Spleen (tissue), 11 donors: Measurements from ENCODE around the gene CDK12. TPM values are rescaled to one million over a fixed set of nuclear protein-coding genes. Genes with fewer than 3 reads are reported as not detected.

Experiments used
- DNase-seq: peaks from one replicate; pipeline ENCODE4 v3.0.0-alpha.2; 2020
- H3K27ac ChIP-seq, 8 donors: fragments of 200-600 bp; sonication (generic) in 7 of 8; 1 replicate in 4 of 8; 2 replicates in 4 of 8; pipeline versions ENCODE4 v1.5.0 to v1.8.0; 2016 to 2021; ENCODE audit warnings: inconsistent platforms in 4 of 8, mild to moderate bottlenecking in 4 of 8, moderate library complexity in 1 of 8
- H3K27me3 ChIP-seq, 7 donors: fragments of 200-600 bp; sonication (generic) in 6 of 7; replicated peaks in 1 of 7; 1 replicate in 4 of 7; 2 replicates in 3 of 7; pipeline versions ENCODE4 v1.5.0 to v1.8.0; 2016 to 2021; ENCODE audit warnings: inconsistent platforms in 3 of 7, mild to moderate bottlenecking in 1 of 7
- H3K36me3 ChIP-seq, 6 donors: fragments of 200-600 bp; sonication (generic) in 5 of 6; 1 replicate in 4 of 6; 2 replicates in 2 of 6; pipeline versions ENCODE4 v1.5.0 to v1.8.0; 2016 to 2021; ENCODE audit warnings: inconsistent platforms in 2 of 6
- H3K4me1 ChIP-seq, 6 donors: fragments of 200-600 bp; sonication (generic) in 5 of 6; 1 replicate in 3 of 6; 2 replicates in 3 of 6; pipeline versions ENCODE4 v1.5.0 to v1.8.0; 2016 to 2021; ENCODE audit warnings: inconsistent platforms in 3 of 6
- H3K4me3 ChIP-seq, 8 donors: fragments of 200-600 bp; sonication (generic) in 7 of 8; 1 replicate in 4 of 8; 2 replicates in 4 of 8; pipeline versions ENCODE4 v1.5.0 to v1.8.0; 2016 to 2021; ENCODE audit warnings: inconsistent platforms in 4 of 8, mild to moderate bottlenecking in 4 of 8, moderate library complexity in 2 of 8
- H3K9me3 ChIP-seq, 8 donors: fragments of 200-600 bp; sonication (generic) in 7 of 8; 1 replicate in 4 of 8; 2 replicates in 4 of 8; pipeline versions ENCODE4 v1.5.0 to v1.8.0; 2016 to 2021; ENCODE audit warnings: inconsistent platforms in 4 of 8
- CTCF ChIP-seq, 11 experiments: fragments of 200-600 bp in 7 of 11; fragments of 450-650 bp in 4 of 11; sonication (generic) in 4 of 11; IDR thresholded peaks in 8 of 11; conservative IDR thresholded peaks in 3 of 11; 1 replicate in 7 of 11; 2 replicates in 4 of 11; pipeline versions ENCODE4 v1.4.0 to v1.8.0; 2016 to 2021; ENCODE audit warnings: antibody characterized with exemption in 11 of 11, inconsistent platforms in 4 of 11, mild to moderate bottlenecking in 1 of 11
- POLR2A ChIP-seq, 3 donors: fragments of 450-650 bp; IDR thresholded peaks; one replicate each; pipeline ENCODE4 v1.5.1; 2017; ENCODE audit warnings: antibody characterized with exemption in 3 of 3, mild to moderate bottlenecking in 1 of 3
- POLR2AphosphoS5 ChIP-seq, 3 donors: sonication (generic); formaldehyde crosslinking; IDR thresholded peaks; one replicate each; pipeline ENCODE4 v1.5.1; 2017; ENCODE audit warnings: antibody characterized with exemption in 3 of 3
- WGBS, 5 donors: extraction: QIAGEN DNeasy Blood & Tissue Kit in 3 of 5; methylation state at CpG; one replicate each; pipeline versions ENCODE4 v1.1.5 to v1.1.7; 2013 to 2018; 5-methylcytosine and 5-hydroxymethylcytosine counted together
- intact Hi-C: fragments of 100-400 bp; cut with DNase I; formaldehyde crosslinking; loops from one replicate; pipeline ENCODE4 v1.15.0; 2023; ENCODE audit warnings: low total_unique reads
- polyA plus RNA-seq, 3 donors: library from polyadenylated mRNA; stranded (reverse); fragments of 200-250 nt; gene quantifications; one replicate each; pipeline ENCODE4 v1.2.1, GENCODE V29; 2013
- total RNA-seq, 7 donors: library from RNA; depleted of rRNA in 3 of 7; stranded (reverse); fragments of >200 nt in 3 of 7; fragmentation: NEBNext Ultra II Directional in 4 of 7; extraction: Animal tissue kit (Norgen Biotek cat#: 25700) in 4 of 7; gene quantifications; one replicate each; pipeline versions ENCODE4 v1.1.0 to v1.2.1, GENCODE V29; 2016 to 2021
- donor health status: healthy with polysubstance abuse.
- donor health status: DM: no; HTN: no; CAD: no; lungs with moderate emphysema.
- donor health status: DM: no; HTN: no; CAD: no.
- donor health status: Bipolar disorder and iron deficiency.
- donor health status: healthy.
- donor health status: DM: no; HTN: no; CAD: no.
- donor health status: DM: yes; HTN: yes; CAD: no.

Gene CDK12
- total and polyA plus RNA-seq, 10 donors, result 6.9 to 88.1 (median 72.7) TPM

GRCh38 chr17:39443326-39443725 lies 18.0 kb upstream of the CDK12 start:
- H3K27me3 ChIP-seq, result no peaks in the 10 kb centered on the region
- no peak overlapping the region for H3K4me3 ChIP-seq
- no peaks in the 10 kb centered on the region for H3K9me3 ChIP-seq
- DNase-seq, result no peak
- H3K36me3 ChIP-seq, result peaks cover 0 to 100% (median 97%) of the 10 kb centered on the region in 6 donors
- no peak for TF ChIP-seq CTCF (IDR thresholded peaks at IDR 0.05 in 8 of 11, conservative IDR thresholded peaks at IDR 0.05 in 3 of 11)
- H3K4me1 ChIP-seq, result peaks cover 0 to 23% (median 2%) of the 10 kb centered on the region in 6 donors
- intact Hi-C loops, result no loop called here
- no peak overlapping the region for H3K27ac ChIP-seq

GRCh38 chr17:39447561-39447960 lies 13.7 kb upstream of the CDK12 start:
- H3K9me3 ChIP-seq, result no peaks in the 10 kb centered on the region
- H3K27me3 ChIP-seq, result no peaks in the 10 kb centered on the region
- intact Hi-C loops, result no loop called here
- WGBS, 5 donors, result 78 to 92% (median 85%) methylated on average over 5 of the region's 5 CpGs
- H3K36me3 ChIP-seq, result peaks cover 0 to 68% (median 56%) of the 10 kb centered on the region in 6 donors
- no peak overlapping the region for H3K27ac ChIP-seq
- peaks cover 17 to 57% (median 32%) of the 10 kb centered on the region in 6 donors for H3K4me1 ChIP-seq
- no peak for TF ChIP-seq POLR2AphosphoS5 (IDR thresholded peaks at IDR 0.05)
- TF ChIP-seq POLR2A (IDR thresholded peaks at IDR 0.05), result no peak
- no peak for TF ChIP-seq CTCF (IDR thresholded peaks at IDR 0.05 in 8 of 11, conservative IDR thresholded peaks at IDR 0.05 in 3 of 11)
- DNase-seq, result no peak
- no peak overlapping the region for H3K4me3 ChIP-seq

GRCh38 chr17:39450051-39450450 lies 11.2 kb upstream of the CDK12 start:
- no peaks in the 10 kb centered on the region for H3K27me3 ChIP-seq
- peaks cover 0 to 43% (median 32%) of the 10 kb centered on the region in 6 donors for H3K36me3 ChIP-seq
- WGBS, 5 donors, result 90 to 93% (median 91%) methylated on average over 13 of the region's 13 CpGs
- H3K4me1 ChIP-seq, result peaks cover 17 to 51% (median 32%) of the 10 kb centered on the region in 6 donors
- DNase-seq, result no peak
- intact Hi-C loops, result no loop called here
- TF ChIP-seq CTCF (IDR thresholded peaks at IDR 0.05 in 8 of 11, conservative IDR thresholded peaks at IDR 0.05 in 3 of 11), result no peak
- TF ChIP-seq POLR2AphosphoS5 (IDR thresholded peaks at IDR 0.05), result no peak
- no peak for TF ChIP-seq POLR2A (IDR thresholded peaks at IDR 0.05)
- peak overlapping the region in 7 of 8 donors; percentile 64 to 95 (median 81) for H3K4me3 ChIP-seq
- peak overlapping the region in 2 of 8 donors; percentile 86 to 87 for H3K27ac ChIP-seq
- no peaks in the 10 kb centered on the region for H3K9me3 ChIP-seq

GRCh38 chr17:39450847-39451581 lies 10.3 kb upstream of the CDK12 start, which contains the start of gene MED1:
MED1 (minus strand) TSS chr17:39451263; CDS start chr17:39451062, 201 bp downstream.
- no peaks in the 10 kb centered on the region for H3K9me3 ChIP-seq
- peak within 1 kb of the TSS; percentile 64 to 95 (median 82) for H3K4me3 ChIP-seq
- peak; percentile 97 for DNase-seq
- H3K4me1 ChIP-seq, result peaks cover 17 to 43% (median 32%) of the 10 kb centered on the region in 6 donors
- WGBS, 5 donors, result 0 to 1% (median 0%) methylated on average over 37 of the region's 37 CpGs
- H3K36me3 ChIP-seq, result peaks cover 0 to 33% (median 23%) of the 10 kb centered on the region in 6 donors
- no peaks in the 10 kb centered on the region for H3K27me3 ChIP-seq
- intact Hi-C loops, result no loop called here
- H3K27ac ChIP-seq, result peak within 1 kb of the TSS; percentile 65 to 91 (median 86)
- TF ChIP-seq POLR2AphosphoS5 (IDR thresholded peaks at IDR 0.05), result peak; percentile 70 to 91 (median 86)
- TF ChIP-seq POLR2A (IDR thresholded peaks at IDR 0.05), result peak in 1 of 3 donors; percentile 51
- TF ChIP-seq CTCF (IDR thresholded peaks at IDR 0.05 in 8 of 11, conservative IDR thresholded peaks at IDR 0.05 in 3 of 11), result peak in 4 of 11 experiments; percentile 13 to 57 (median 35)
